GM10248 (cell line): ENCODE results near the gene NMD3.

Source experiments
- CTCF ChIA-PET: fragments of 300-600 bp; sonication (Branson Sonifier 250); formaldehyde crosslinking; extraction: SDS; loops from one replicate; lab custom pipeline; 2021; ENCODE audit warnings: antibody characterized with exemption; lab: Yijun Ruan, JAX
- POLR2A ChIA-PET: fragments of 350-650 bp; sonication (Branson Sonifier 250); formaldehyde crosslinking; extraction: SDS; loops from one replicate; lab custom pipeline; 2020; ENCODE audit warnings: antibody characterized with exemption; lab: Yijun Ruan, JAX
- DNase-seq: peaks from one replicate; pipeline ENCODE4 v3.0.0; 2012; ENCODE audit errors: extremely low spot score
- TF ChIP-seq, protein P1 (sequence below): IDR thresholded peaks from 2 replicates; pipeline ENCODE4 v1.5.1; 2012; ENCODE audit warnings: mild to moderate bottlenecking, low read depth; ENCODE audit errors: extremely low read depth, missing control alignments, control extremely low read depth

The NMD3 gene

GRCh38 chr3:161295325-161295724, 74.2 kb downstream of the NMD3 start:
- no peak for DNase-seq
- TF ChIP-seq, protein P1, sequence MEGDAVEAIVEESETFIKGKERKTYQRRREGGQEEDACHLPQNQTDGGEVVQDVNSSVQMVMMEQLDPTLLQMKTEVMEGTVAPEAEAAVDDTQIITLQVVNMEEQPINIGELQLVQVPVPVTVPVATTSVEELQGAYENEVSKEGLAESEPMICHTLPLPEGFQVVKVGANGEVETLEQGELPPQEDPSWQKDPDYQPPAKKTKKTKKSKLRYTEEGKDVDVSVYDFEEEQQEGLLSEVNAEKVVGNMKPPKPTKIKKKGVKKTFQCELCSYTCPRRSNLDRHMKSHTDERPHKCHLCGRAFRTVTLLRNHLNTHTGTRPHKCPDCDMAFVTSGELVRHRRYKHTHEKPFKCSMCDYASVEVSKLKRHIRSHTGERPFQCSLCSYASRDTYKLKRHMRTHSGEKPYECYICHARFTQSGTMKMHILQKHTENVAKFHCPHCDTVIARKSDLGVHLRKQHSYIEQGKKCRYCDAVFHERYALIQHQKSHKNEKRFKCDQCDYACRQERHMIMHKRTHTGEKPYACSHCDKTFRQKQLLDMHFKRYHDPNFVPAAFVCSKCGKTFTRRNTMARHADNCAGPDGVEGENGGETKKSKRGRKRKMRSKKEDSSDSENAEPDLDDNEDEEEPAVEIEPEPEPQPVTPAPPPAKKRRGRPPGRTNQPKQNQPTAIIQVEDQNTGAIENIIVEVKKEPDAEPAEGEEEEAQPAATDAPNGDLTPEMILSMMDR: no peak
- ChIA-PET POLR2A (no interaction called here), CTCF (interaction anchor here (1.0 kb wide), 1 partner anchor 20 kb away, joined by 4 read pairs; no protein-coding TSS in a partner anchor)

DNA sequence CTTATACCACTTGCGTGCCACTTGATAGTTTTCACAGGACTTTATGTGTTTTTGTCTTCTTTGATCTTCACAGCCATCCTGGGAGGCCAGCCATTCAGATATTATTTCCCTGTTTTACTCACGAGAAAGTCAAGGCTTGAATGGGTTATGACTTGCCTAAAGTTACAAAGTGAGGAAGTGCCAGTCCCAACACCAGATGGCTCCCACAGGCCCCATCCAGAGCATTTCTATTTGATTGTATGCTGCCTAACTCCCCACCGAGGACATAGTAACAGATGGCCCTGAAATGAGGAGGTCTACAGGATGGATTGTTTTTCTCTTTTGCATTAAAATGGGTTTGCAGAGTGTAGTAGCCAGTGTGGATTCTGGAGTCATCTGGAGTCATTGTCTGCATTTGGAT, 75.7 kb downstream of the NMD3 start:
- ChIA-PET CTCF (interaction anchor here (1.9 kb wide), 1 partner anchor 10 kb away, joined by 4 read pairs; no protein-coding TSS in a partner anchor), POLR2A (no interaction called here)
- TF ChIP-seq, protein P1: no peak
- no peak for DNase-seq
